C4-2B (cell line): Measurements from ENCODE around the gene DGKQ.
"Not testable (repeated sequence)": the region's sequence is repeated elsewhere in the genome, so short reads cannot be mapped to it uniquely, and the experiment has no call there.

Experiments used
- H3K27ac ChIP-seq: fragments of 450-650 bp; 2 replicates; pipeline ENCODE4 v1.5.1; 2017
- ZFX ChIP-seq: fragments of 450-650 bp; IDR thresholded peaks from 2 replicates; pipeline ENCODE4 v1.6.1; 2017
- TF ChIP-seq, protein P1 (sequence below): fragments of 450-650 bp; conservative IDR thresholded peaks from 2 replicates; pipeline ENCODE4 v1.5.1; 2017; ENCODE audit warnings: mild to moderate bottlenecking

The DGKQ gene

DNA sequence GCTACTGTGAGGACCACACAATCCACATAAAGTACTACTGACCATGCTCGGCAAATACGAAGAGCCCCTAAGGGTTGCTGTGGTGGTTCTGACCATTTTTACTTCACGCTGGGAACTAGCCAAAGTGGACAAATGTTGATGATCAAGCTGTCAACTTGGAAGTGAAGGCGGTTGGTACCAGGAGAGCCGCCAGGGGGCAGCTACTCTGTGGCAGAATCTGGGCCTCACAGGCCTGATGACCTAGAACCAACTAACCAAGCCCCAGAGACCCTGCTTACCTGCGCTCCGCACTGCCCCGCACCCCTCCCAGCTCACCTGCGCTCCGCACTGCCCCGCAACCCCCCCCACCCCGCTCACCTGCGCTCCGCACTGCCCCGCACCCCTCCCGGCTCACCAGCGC is 46.8 kb downstream of the DGKQ start:
- TF ChIP-seq, protein P1, sequence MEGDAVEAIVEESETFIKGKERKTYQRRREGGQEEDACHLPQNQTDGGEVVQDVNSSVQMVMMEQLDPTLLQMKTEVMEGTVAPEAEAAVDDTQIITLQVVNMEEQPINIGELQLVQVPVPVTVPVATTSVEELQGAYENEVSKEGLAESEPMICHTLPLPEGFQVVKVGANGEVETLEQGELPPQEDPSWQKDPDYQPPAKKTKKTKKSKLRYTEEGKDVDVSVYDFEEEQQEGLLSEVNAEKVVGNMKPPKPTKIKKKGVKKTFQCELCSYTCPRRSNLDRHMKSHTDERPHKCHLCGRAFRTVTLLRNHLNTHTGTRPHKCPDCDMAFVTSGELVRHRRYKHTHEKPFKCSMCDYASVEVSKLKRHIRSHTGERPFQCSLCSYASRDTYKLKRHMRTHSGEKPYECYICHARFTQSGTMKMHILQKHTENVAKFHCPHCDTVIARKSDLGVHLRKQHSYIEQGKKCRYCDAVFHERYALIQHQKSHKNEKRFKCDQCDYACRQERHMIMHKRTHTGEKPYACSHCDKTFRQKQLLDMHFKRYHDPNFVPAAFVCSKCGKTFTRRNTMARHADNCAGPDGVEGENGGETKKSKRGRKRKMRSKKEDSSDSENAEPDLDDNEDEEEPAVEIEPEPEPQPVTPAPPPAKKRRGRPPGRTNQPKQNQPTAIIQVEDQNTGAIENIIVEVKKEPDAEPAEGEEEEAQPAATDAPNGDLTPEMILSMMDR: no peak; the same call in 1 of the 2 replicates
- TF ChIP-seq ZFX: no peak
- no peak overlapping the region for H3K27ac ChIP-seq

DNA sequence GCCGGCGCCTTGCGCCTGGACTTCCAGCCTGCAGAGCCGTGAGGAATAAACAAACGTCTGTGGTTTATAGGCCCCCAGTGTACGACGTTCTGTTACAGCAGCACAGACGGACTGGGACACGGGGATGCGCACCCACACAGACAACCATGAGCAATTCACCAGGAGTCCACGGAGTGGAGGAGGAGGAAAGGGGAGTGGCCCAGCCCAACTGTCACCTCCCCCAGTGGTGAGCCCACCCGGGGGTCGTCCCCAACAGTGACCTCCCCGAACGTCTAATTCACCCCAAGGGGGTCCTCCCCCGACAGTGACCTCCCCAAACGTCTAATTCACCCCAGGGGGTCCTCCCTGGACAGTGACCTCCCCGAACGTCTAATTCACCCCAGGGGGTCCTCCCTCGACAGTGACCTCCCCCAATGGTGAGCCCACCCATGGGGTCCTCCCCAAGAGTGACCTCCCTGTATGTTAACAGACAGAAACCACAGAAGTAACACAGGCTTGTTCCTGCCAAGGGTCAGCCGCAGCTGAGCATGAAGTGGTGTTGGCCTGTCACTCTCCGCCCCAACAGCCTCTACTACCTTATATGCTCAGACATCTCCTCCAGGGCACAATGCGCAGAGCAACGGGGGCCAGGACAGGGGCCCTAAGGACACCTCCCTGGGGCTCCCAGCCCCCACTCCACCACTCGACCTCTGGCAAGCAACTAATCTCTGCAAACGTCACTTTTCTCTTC is 47.4 kb downstream of the DGKQ start:
- H3K27ac ChIP-seq: no peak overlapping the region
- TF ChIP-seq, protein P1: no peak
- TF ChIP-seq ZFX: no peak

DNA sequence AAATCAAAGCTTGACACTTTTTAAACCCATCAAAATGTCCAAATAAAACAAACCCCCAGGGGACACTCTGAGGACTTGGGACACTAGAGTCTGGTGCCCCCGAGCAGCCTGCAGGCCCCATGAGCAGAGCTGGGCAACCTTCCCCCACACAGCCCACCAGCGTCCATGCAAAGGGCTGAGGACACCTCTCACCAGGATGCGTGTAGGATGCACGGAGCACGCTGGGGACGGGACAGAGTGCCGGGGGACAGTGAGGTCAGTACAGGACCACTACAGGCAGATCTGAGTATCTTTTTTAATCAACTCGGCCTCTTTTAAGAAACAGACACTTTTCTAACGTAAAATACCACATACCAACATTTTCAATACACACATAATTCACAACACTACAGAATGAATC is 48.2 kb downstream of the DGKQ start:
- no peak overlapping the region for H3K27ac ChIP-seq
- TF ChIP-seq, protein P1: no peak
- no peak for TF ChIP-seq ZFX

DNA sequence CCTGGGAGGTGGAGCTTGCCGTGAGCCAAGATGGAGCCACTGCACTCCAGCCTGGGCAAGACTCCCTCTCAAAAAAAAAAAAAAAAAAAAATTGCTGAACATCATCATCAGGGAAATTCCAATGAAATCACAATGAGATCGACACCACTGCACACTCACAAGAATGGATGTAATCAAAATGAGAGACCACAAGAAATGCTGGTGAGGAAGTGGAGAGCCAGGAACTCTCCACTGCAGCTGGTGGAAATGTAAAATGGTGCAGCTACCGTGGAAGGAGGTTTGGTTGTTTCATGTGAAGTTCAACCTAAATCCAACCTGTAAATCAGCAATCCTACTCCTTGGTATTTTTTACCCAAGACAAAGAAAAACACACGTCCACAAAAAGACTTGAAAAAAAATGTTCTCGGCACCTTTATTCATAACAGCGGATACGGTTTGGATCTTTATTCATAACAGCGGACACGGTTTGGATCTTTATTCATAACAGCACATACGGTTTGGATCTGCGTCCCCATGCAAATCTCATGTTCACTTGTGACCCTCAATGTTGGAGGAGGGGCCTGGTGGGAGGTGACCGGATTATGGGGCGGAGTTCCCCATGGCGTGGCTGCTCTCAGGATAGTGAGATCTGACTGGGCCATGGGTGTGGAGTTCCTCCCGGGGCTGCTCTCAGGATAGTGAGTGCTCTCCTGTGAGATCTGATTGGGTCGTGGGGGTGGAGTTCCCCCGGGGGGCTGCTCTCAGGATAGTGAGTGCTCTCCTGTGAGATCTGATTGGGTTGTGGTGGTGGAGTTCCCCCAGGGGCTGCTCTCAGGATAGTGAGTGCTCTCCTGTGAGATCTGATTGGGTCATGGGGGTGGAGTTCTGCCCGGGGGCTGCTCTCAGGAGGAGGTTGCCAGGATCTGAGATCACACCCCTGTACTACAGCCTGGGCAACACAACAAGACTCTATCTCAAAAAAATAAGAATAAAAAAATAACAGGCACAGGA is 49.0 kb downstream of the DGKQ start:
- TF ChIP-seq, protein P1: no peak
- TF ChIP-seq ZFX: no peak
- H3K27ac ChIP-seq: no peak overlapping the region

DNA sequence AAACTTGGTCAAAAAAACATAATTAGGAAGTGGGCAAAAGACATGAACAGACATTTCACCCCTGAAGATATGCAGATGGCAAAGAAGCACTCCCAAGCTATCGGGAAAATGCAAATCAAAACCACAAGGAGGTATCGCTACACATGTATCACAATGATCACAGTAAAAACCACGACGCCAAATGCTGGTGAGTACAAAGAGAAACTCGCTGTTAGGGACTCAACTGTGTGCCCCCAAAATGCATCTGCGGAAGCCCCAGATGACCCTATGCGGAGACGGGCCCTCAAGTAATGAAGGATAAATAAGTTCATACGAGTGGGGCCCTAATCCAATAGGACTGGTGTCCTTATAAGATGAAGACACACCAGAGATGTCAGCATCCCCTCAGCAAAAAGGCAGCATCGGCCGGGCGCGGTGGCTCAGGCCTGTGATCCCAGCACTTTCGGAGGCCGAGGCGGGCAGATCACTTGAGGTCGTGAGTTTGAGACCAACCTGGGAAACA is 51.5 kb downstream of the DGKQ start:
- TF ChIP-seq, protein P1: no peak
- no peak for TF ChIP-seq ZFX
- no peak overlapping the region for H3K27ac ChIP-seq

DNA sequence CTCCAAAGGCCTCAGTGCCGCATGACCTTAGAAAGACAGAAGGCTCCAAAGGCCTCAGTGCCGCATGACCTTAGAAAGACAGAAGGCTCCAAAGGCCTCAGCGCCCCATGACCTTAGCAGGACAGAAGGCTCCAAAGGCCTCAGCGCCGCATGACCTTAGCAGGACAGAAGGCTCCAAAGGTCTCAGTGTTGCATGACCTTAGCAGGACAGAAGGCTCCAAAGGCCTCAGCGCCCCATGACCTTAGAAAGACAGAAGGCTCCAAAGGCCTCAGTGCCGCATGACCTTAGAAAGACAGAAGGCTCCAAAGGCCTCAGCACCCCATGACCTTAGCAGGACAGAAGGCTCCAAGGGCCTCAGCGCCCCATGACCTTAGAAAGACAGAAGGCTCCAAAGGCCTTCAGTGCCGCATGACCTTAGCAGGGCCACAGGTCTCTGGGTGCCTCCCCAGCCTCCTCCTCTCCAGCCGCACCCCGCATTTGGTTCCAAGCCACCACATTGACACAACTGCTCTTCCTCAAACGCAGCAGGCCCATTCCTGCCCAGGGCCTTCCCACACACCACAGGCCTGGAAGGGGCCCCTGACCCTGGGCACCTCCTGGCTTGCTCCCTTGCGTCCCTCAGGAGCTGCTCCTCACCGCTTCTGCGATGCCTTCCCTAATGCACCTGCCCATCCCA is 54.2 kb downstream of the DGKQ start:
- not testable (repeated sequence) for H3K27ac ChIP-seq

DNA sequence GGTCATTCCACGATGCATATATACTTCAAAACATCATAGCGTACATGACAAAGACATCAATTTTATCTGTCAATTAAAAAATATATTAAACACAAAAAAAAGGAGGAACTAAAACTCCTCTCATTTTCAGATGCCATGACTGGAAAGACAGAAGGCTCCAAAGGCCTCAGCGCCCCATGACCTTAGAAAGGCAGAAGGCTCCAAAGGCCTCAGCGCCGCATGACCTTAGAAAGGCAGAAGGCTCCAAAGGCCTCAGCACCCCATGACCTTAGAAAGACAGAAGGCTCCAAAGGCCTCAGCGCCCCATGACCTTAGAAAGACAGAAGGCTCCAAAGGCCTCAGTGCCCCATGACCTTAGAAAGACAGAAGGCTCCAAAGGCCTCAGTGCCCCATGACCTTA is 54.8 kb downstream of the DGKQ start:
- H3K27ac ChIP-seq: not testable (repeated sequence)

DNA sequence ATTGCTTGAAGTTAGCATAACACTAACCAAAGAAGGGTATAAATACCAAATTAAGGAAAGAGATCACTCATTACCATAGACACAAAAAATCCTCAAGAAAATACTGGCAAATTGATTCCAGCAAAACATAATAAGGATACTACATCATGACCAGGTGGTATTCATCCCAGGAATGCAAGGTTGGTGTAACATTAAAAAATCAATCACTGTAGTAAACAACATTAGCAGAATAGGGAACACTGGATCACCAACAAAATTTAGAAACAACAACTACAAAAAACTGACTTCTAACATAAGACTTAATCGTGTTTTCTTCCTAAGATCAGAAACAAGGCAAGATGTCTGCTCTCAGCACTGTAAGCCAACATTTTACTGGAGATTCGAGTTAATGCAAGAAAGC is 55.4 kb downstream of the DGKQ start:
- no peak overlapping the region for H3K27ac ChIP-seq
- no peak for TF ChIP-seq ZFX
- TF ChIP-seq, protein P1: no peak
